ENCODE data around the gene ATG2B. TPM values are rescaled to one million over a fixed set of nuclear protein-coding genes. Genes with fewer than 3 reads are reported as not detected.

ATG2B gene
- total RNA-seq, 1 experiment from 2014 or later = 7.3 TPM

Other genes with a start within 250 kb of the ATG2B start
- gene BDKRB2, start 158.5 kb downstream of the ATG2B start, total RNA-seq (2014; rRNA removed; shearing (Covaris generic)) = 0.89 and 0.93 TPM in 2 replicates
- 3.6 and 6.1 TPM in 2 replicates for gene BDKRB1, start 107.1 kb downstream of the ATG2B start, total RNA-seq (2014; rRNA removed; shearing (Covaris generic))
- 32.8 and 33.6 TPM in 2 replicates for gene GSKIP, start 185 bp upstream of the ATG2B start, total RNA-seq (2014; rRNA removed; shearing (Covaris generic))
- 0.71 and 0.74 TPM in 2 replicates for gene AK7, start 28.8 kb upstream of the ATG2B start, total RNA-seq (2014; rRNA removed; shearing (Covaris generic))
- gene PAPOLA, start 139.0 kb upstream of the ATG2B start, total RNA-seq (2014; rRNA removed; shearing (Covaris generic)) = 57.9 and 64.6 TPM in 2 replicates